Measurements from ENCODE around the gene C4orf51. TPM values are rescaled to one million over a fixed set of nuclear protein-coding genes. Genes with fewer than 3 reads are reported as not detected.

The C4orf51 gene
- total and polyA plus RNA-seq, 2 donors (not counting 1 experiment from before 2014, with no cell fraction given), result not detected

DNA sequence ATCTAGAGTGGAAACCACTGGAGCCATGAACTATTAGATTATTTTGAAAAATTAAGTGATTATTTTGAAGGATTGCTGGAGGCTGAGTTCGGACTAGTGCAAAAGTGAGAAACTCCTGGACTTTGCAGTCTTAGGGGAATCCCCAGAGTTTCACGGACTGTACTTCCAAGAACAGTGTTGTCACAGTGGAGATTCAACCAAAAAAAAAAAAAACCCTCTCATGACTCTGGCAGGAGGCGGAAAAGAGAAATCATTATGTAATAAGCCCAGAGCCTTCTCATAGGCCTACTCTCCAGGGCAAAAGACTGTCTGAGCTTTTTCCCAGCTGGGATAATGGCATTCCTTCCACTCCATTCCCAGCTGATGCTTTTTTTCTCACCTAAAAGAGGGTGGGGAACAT, 16.8 kb upstream of the C4orf51 start:
- 100% methylated on average over 3 of the region's 3 CpGs for WGBS (ENCODE audit: insufficient coverage)
- H3K4me3 Mint-ChIP-seq, result no peak overlapping the region
- DNase-seq (no peak), ATAC-seq (ENCODE audit: low read depth) (no peak)
- Histone ChIP-seq H3K9me3 (ENCODE audit: control extremely low read depth in 1 of 3, control insufficient read depth in 2 of 3, insufficient read depth in 1 of 3, low read length in 2 of 3) (peaks cover 0 to 5% (median 1%) of the 10 kb centered on the region in 3 donors), H3K27me3 (replicated peaks in 1 of 4; ENCODE audit: control extremely low read depth in 1 of 4, control insufficient read depth in 3 of 4, insufficient read depth in 4 of 4, low read length in 3 of 4) (no peaks in the 10 kb centered on the region), H2AFZ (ENCODE audit: insufficient read depth, low read depth, low read length, poor library complexity, severe bottlenecking) (no peak overlapping the region), H3K4me3 (ENCODE audit: control extremely low read depth in 1 of 5, extremely low read depth in 1 of 5, insufficient read depth in 1 of 5, low read depth in 2 of 5, low read length in 4 of 5) (no peak overlapping the region), H3K4me1 (ENCODE audit: control insufficient read depth in 2 of 2, insufficient read depth in 2 of 2, low read length in 2 of 2) (no peaks in the 10 kb centered on the region), H3K27ac (ENCODE audit: low read length in 2 of 2) (no peak overlapping the region), H3K79me2 (ENCODE audit: control insufficient read depth, insufficient read depth, low read length) (no peaks in the 10 kb centered on the region), H3K4me2 (replicated peaks; ENCODE audit: low read depth, low read length, poor library complexity, severe bottlenecking) (no peak overlapping the region), H4K20me1 (ENCODE audit: control insufficient read depth, insufficient read depth, low read length, poor library complexity, severe bottlenecking) (no peaks in the 10 kb centered on the region), H3K9ac (ENCODE audit: low read length) (no peak overlapping the region), H3K36me3 (replicated peaks in 1 of 2; ENCODE audit: control extremely low read depth in 1 of 2, control insufficient read depth in 1 of 2, extremely low read depth in 1 of 2, insufficient read depth in 2 of 2, low read length in 1 of 2) (peaks cover 0 to 2% of the 10 kb centered on the region in 2 experiments)
- ChIA-PET POLR2A (no interaction called here), CTCF (interaction anchor here (0.7 kb wide), 1 partner anchor 20 kb away, joined by 3 read pairs; no protein-coding TSS in a partner anchor)
- intact Hi-C loops (cut with micrococcal nuclease), result no loop called here
- no peaks in the 10 kb centered on the region for H3K9me3 Mint-ChIP-seq (ENCODE audit: insufficient read depth)
- H3K27me3 Mint-ChIP-seq, result no peaks in the 10 kb centered on the region
- no peak overlapping the region for H3K27ac Mint-ChIP-seq
- H3K4me1 Mint-ChIP-seq, result no peaks in the 10 kb centered on the region
- TF ChIP-seq EZH2 (IDR thresholded peaks at IDR 0.05; ENCODE audit: borderline replicate concordance, insufficient read depth, low read depth, low read length, poor library complexity, severe bottlenecking), result no peak
- TF ChIP-seq, protein P1, sequence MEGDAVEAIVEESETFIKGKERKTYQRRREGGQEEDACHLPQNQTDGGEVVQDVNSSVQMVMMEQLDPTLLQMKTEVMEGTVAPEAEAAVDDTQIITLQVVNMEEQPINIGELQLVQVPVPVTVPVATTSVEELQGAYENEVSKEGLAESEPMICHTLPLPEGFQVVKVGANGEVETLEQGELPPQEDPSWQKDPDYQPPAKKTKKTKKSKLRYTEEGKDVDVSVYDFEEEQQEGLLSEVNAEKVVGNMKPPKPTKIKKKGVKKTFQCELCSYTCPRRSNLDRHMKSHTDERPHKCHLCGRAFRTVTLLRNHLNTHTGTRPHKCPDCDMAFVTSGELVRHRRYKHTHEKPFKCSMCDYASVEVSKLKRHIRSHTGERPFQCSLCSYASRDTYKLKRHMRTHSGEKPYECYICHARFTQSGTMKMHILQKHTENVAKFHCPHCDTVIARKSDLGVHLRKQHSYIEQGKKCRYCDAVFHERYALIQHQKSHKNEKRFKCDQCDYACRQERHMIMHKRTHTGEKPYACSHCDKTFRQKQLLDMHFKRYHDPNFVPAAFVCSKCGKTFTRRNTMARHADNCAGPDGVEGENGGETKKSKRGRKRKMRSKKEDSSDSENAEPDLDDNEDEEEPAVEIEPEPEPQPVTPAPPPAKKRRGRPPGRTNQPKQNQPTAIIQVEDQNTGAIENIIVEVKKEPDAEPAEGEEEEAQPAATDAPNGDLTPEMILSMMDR (IDR thresholded peaks at IDR 0.05), result no peak

DNA sequence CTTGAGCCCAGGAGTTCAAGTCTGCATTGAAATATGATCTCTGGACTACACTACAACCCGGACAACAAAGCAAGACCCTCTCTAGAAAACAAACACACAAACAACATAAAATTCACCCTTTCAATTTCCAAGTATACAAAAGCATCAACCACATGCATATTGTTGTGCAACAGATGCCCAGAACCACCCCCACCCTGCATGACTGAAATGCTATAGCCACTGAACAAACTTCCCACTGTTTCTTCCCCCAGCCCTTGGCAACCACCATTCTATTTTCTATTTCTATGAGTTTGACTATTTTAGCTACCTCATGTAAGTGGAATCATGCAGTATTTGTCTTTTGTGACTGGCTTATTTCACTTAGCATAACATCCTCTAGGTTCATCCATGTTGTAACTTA, 14.2 kb upstream of the C4orf51 start:
- Histone ChIP-seq H3K27ac (ENCODE audit: low read length in 2 of 2) (no peak overlapping the region), H3K9ac (ENCODE audit: low read length) (no peak overlapping the region), H3K79me2 (ENCODE audit: control insufficient read depth, insufficient read depth, low read length) (no peaks in the 10 kb centered on the region), H3K9me3 (ENCODE audit: control extremely low read depth in 1 of 3, control insufficient read depth in 2 of 3, insufficient read depth in 1 of 3, low read length in 2 of 3) (peaks cover 0 to 5% (median 1%) of the 10 kb centered on the region in 3 donors), H4K20me1 (ENCODE audit: control insufficient read depth, insufficient read depth, low read length, poor library complexity, severe bottlenecking) (no peaks in the 10 kb centered on the region), H3K4me2 (replicated peaks; ENCODE audit: low read depth, low read length, poor library complexity, severe bottlenecking) (no peak overlapping the region), H3K36me3 (replicated peaks in 1 of 2; ENCODE audit: control extremely low read depth in 1 of 2, control insufficient read depth in 1 of 2, extremely low read depth in 1 of 2, insufficient read depth in 2 of 2, low read length in 1 of 2) (no peaks in the 10 kb centered on the region), H3K27me3 (replicated peaks in 1 of 4; ENCODE audit: control extremely low read depth in 1 of 4, control insufficient read depth in 3 of 4, insufficient read depth in 4 of 4, low read length in 3 of 4) (no peaks in the 10 kb centered on the region), H3K4me1 (ENCODE audit: control insufficient read depth in 2 of 2, insufficient read depth in 2 of 2, low read length in 2 of 2) (no peaks in the 10 kb centered on the region), H3K4me3 (ENCODE audit: control extremely low read depth in 1 of 5, extremely low read depth in 1 of 5, insufficient read depth in 1 of 5, low read depth in 2 of 5, low read length in 4 of 5) (no peak overlapping the region), H2AFZ (ENCODE audit: insufficient read depth, low read depth, low read length, poor library complexity, severe bottlenecking) (no peak overlapping the region)
- Mint-ChIP-seq H3K9me3 (ENCODE audit: insufficient read depth) (no peaks in the 10 kb centered on the region), H3K4me1 (no peaks in the 10 kb centered on the region), H3K27ac (no peak overlapping the region), H3K4me3 (no peak overlapping the region), H3K27me3 (peaks cover 6% of the 10 kb centered on the region)
- intact Hi-C loops (cut with micrococcal nuclease), result no loop called here
- ATAC-seq (ENCODE audit: low read depth), result no peak
- DNase-seq, result no peak
- TF ChIP-seq, protein P1 (IDR thresholded peaks at IDR 0.05), result no peak
- no peak for TF ChIP-seq EZH2 (IDR thresholded peaks at IDR 0.05; ENCODE audit: borderline replicate concordance, insufficient read depth, low read depth, low read length, poor library complexity, severe bottlenecking)
- ChIA-PET POLR2A (no interaction called here), CTCF (no interaction called here)
- WGBS (ENCODE audit: insufficient coverage), result 100% methylated on average over 1 of the region's 1 CpG

Measured in B cell (primary cell).